ELR (cell line): Measurements from ENCODE around the gene KCNIP4.

Experiments used
- DNase-seq: peaks from one replicate; pipeline ENCODE4 v3.0.0-alpha.2; 2015; ENCODE audit warnings: low read depth

Gene KCNIP4

GRCh38 chr4:21763855-21764254 is 184.7 kb downstream of the KCNIP4 start:
- no peak for DNase-seq

GRCh38 chr4:21757248-21757647 is 191.3 kb downstream of the KCNIP4 start:
- DNase-seq, result no peak

GRCh38 chr4:21753084-21753760 is 195.3 kb downstream of the KCNIP4 start:
- peak; percentile 10 for DNase-seq

- no peak for DNase-seq
Measured at GRCh38 chr4:21752616-21753015, 196.0 kb downstream of the KCNIP4 start.

GRCh38 chr4:21749924-21750323 is 198.6 kb downstream of the KCNIP4 start:
- DNase-seq, result no peak

- DNase-seq, result no peak
Measured at GRCh38 chr4:21749412-21749811, 199.2 kb downstream of the KCNIP4 start.

GRCh38 chr4:21744046-21744445 is 204.5 kb downstream of the KCNIP4 start:
- peak; percentile 22 for DNase-seq

- peak; percentile 3 for DNase-seq
Measured at GRCh38 chr4:21742326-21742725, 206.2 kb downstream of the KCNIP4 start.

GRCh38 chr4:21738821-21739220 is 209.8 kb downstream of the KCNIP4 start:
- DNase-seq, result no peak

GRCh38 chr4:21735866-21736265 is 212.7 kb downstream of the KCNIP4 start:
- DNase-seq, result no peak

- no peak for DNase-seq
Measured at GRCh38 chr4:21733894-21734630, 214.5 kb downstream of the KCNIP4 start.

- no peak for DNase-seq
Measured at GRCh38 chr4:21728304-21728703, 220.3 kb downstream of the KCNIP4 start.

GRCh38 chr4:21726255-21726815 is 222.2 kb downstream of the KCNIP4 start:
- no peak for DNase-seq

GRCh38 chr4:21722157-21722839 is 226.3 kb downstream of the KCNIP4 start:
- DNase-seq, result no peak

GRCh38 chr4:21716531-21716930 is 232.0 kb downstream of the KCNIP4 start:
- DNase-seq, result no peak

- no peak for DNase-seq
Measured at GRCh38 chr4:21710179-21710835, 238.3 kb downstream of the KCNIP4 start.

GRCh38 chr4:21709761-21710160 is 238.8 kb downstream of the KCNIP4 start:
- no peak for DNase-seq

GRCh38 chr4:21709031-21709430 is 239.5 kb downstream of the KCNIP4 start:
- no peak for DNase-seq

- no peak for DNase-seq
Measured at GRCh38 chr4:21699446-21699845, 249.1 kb downstream of the KCNIP4 start.

GRCh38 chr4:21697583-21697982 is 251.0 kb downstream of the KCNIP4 start:
- peak; percentile 34 for DNase-seq

GRCh38 chr4:21695141-21695540 is 253.4 kb downstream of the KCNIP4 start:
- no peak for DNase-seq

- DNase-seq, result no peak
Measured at GRCh38 chr4:21692241-21692640, 256.3 kb downstream of the KCNIP4 start.
